Fibroblast of villous mesenchyme (primary cell): ENCODE results near the gene ESYT2. TPM values are rescaled to one million over a fixed set of nuclear protein-coding genes. Genes with fewer than 3 reads are reported as not detected.
A peak's percentile ranks its signal among the peaks of the same experiment; 100 is the strongest.
"Not testable (repeated sequence)": the region's sequence is repeated elsewhere in the genome, so short reads cannot be mapped to it uniquely, and the experiment has no call there.

Experiments used
- DNase-seq: peaks from one replicate; pipeline ENCODE4 v3.0.0-alpha.2; 2010; ENCODE audit warnings: low read depth
- H3K4me3 ChIP-seq: 2 replicates; pipeline ENCODE4 v1.5.1; 2011; ENCODE audit warnings: low read depth, mild to moderate bottlenecking, low read length
- CTCF ChIP-seq: IDR thresholded peaks from 2 replicates; pipeline ENCODE4 v1.5.1; 2012; ENCODE audit warnings: low read depth, mild to moderate bottlenecking, low read length; ENCODE audit not compliant: insufficient read depth
- total RNA-seq: library from RNA; depleted of rRNA; stranded (reverse); fragments of >200 nt; gene quantifications from 2 replicates; pipeline ENCODE4 v1.2.3, GENCODE V29; 2012

The ESYT2 gene
- total RNA-seq, 1 donor: 75.1 TPM

GRCh38 chr7:158699341-158699740 lies 130.0 kb downstream of the ESYT2 start:
- no peak for TF ChIP-seq CTCF
- no peak for DNase-seq
- no peak overlapping the region for H3K4me3 ChIP-seq

- TF ChIP-seq CTCF: no peak
- H3K4me3 ChIP-seq: no peak overlapping the region
- no peak for DNase-seq
These were observed 130.6 kb downstream of the ESYT2 start for GRCh38 chr7:158698657-158699195.

DNA sequence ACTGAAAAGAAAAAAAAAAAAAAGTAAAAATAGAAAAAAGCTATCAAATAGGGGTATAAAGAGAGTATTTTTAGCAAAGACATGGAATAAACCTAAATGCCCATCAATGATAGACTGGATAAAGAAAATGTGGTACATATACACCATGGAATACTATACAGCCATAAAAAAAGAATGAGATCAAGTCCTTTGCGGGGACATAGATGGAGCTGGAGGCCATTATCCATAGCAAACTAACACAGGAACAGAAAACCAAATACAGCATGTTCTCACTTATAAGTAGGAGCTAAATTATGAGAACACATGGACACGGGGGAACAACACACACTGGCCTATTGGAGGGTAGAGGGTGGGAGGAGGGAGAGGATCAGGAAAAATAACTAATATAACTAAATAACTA lies 131.7 kb downstream of the ESYT2 start:
- not testable (repeated sequence) for DNase-seq, H3K4me3 ChIP-seq

- peak; percentile 82 for DNase-seq
- H3K4me3 ChIP-seq: no peak overlapping the region
- peak; percentile 71 for TF ChIP-seq CTCF
These were observed 133.4 kb downstream of the ESYT2 start for GRCh38 chr7:158695726-158696452.

DNA sequence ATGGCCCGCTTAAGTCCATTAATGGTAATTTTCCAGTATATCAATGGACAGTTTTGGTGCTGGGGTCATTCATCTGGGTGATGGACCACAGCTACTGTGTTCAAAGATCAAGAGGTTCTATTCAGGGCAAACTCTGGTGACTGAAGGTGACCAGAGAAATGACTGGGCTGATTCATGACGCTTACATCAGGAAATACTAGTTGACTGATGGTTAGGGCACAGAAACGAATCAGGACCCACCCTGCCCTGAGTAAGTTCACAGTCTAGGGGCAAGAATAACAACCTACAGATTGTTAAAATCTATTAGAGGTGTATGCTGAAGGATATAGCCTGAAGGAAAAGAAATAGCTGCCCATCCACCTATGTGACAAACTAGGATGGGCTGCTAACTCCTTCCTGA lies 134.3 kb downstream of the ESYT2 start:
- H3K4me3 ChIP-seq: no peak overlapping the region
- DNase-seq: no peak
- no peak for TF ChIP-seq CTCF

GRCh38 chr7:158694650-158695049 lies 134.7 kb downstream of the ESYT2 start:
- no peak for DNase-seq
- TF ChIP-seq CTCF: no peak
- H3K4me3 ChIP-seq: no peak overlapping the region

- no peak for TF ChIP-seq CTCF
- H3K4me3 ChIP-seq: no peak overlapping the region
- DNase-seq: no peak
These were observed 139.8 kb downstream of the ESYT2 start for GRCh38 chr7:158689488-158689887.
